ENCODE results near the gene GABARAPL1.
"Not testable (repeated sequence)": the region's sequence is repeated elsewhere in the genome, so short reads cannot be mapped to it uniquely, and the experiment has no call there.

Gene GABARAPL1

GRCh38 chr12:10191865-10192264, 20.8 kb upstream of the GABARAPL1 start:
- H3K4me3 ChIP-seq (ENCODE audit: low read depth, low read length): no peak overlapping the region
- no peaks in the 10 kb centered on the region for H3K27me3 ChIP-seq (ENCODE audit: insufficient read depth, low read depth, severe bottlenecking)
- no peaks in the 10 kb centered on the region for H3K9me3 ChIP-seq (ENCODE audit: severe bottlenecking)
- TF ChIP-seq, protein P1, sequence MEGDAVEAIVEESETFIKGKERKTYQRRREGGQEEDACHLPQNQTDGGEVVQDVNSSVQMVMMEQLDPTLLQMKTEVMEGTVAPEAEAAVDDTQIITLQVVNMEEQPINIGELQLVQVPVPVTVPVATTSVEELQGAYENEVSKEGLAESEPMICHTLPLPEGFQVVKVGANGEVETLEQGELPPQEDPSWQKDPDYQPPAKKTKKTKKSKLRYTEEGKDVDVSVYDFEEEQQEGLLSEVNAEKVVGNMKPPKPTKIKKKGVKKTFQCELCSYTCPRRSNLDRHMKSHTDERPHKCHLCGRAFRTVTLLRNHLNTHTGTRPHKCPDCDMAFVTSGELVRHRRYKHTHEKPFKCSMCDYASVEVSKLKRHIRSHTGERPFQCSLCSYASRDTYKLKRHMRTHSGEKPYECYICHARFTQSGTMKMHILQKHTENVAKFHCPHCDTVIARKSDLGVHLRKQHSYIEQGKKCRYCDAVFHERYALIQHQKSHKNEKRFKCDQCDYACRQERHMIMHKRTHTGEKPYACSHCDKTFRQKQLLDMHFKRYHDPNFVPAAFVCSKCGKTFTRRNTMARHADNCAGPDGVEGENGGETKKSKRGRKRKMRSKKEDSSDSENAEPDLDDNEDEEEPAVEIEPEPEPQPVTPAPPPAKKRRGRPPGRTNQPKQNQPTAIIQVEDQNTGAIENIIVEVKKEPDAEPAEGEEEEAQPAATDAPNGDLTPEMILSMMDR (IDR thresholded peaks at IDR 0.05; ENCODE audit: low read depth, low read length): no peak
- H3K27ac ChIP-seq: no peak overlapping the region
- no peak for DNase-seq
- H3K36me3 ChIP-seq: no peaks in the 10 kb centered on the region

DNA sequence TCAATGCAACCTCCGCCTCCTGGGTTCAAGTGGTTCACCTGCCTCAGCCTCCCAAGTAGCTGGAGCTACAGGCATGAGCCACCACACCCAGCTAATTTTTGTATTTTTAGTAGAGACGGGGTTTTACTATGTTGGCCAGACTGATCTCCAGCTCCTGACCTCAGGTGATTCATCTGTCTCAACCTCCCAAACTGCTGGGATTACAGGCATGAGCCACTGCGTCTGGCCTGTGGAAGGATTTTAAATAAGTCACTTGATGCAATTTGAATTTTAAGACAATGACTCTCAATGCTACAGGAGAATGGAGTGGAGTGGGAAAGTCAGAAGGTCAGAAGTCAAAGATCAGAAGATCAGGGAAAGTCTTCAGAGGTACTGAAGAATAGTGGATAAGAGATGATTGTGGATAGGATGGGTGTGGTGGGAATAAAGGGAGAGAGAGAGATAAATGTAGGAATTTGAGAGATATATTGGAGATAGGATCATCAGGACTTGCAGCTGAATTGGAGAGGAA, 18.5 kb upstream of the GABARAPL1 start:
- Histone ChIP-seq H3K27ac (no peak overlapping the region), H3K36me3 (no peaks in the 10 kb centered on the region), H3K4me3 (ENCODE audit: low read depth, low read length) (no peak overlapping the region), H3K9me3 (ENCODE audit: severe bottlenecking) (no peaks in the 10 kb centered on the region), H3K27me3 (ENCODE audit: insufficient read depth, low read depth, severe bottlenecking) (no peaks in the 10 kb centered on the region)
- DNase-seq: no peak
- TF ChIP-seq, protein P1 (IDR thresholded peaks at IDR 0.05; ENCODE audit: low read depth, low read length): no peak

DNA sequence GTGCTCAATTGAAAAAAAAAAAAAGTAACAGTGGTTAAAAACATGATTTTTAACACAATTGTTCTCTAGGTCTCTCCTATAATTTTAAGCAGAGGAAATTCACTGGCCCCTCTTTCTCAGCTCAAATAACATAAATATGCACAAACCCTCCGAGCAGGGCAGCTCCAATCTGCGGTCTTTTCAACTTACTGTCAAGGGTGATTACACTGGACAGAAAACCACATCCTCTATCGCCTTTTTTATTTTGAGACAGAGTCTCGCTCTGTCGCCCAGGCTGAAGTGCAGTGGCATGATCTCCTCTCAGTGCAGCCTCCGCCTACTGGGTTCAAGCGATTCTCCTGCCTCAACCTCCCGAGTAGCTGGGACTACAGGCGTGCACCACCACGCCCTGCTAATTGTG, 16.5 kb upstream of the GABARAPL1 start:
- TF ChIP-seq, protein P1 (IDR thresholded peaks at IDR 0.05; ENCODE audit: low read depth, low read length): no peak
- H3K9me3 ChIP-seq (ENCODE audit: severe bottlenecking): no peaks in the 10 kb centered on the region
- no peak overlapping the region for H3K4me3 ChIP-seq (ENCODE audit: low read depth, low read length)
- no peaks in the 10 kb centered on the region for H3K27me3 ChIP-seq (ENCODE audit: insufficient read depth, low read depth, severe bottlenecking)
- H3K36me3 ChIP-seq: no peaks in the 10 kb centered on the region
- no peak for DNase-seq
- no peak overlapping the region for H3K27ac ChIP-seq

- no peak overlapping the region for H3K27ac ChIP-seq
Observed at GRCh38 chr12:10197879-10198278, 14.8 kb upstream of the GABARAPL1 start.

DNA sequence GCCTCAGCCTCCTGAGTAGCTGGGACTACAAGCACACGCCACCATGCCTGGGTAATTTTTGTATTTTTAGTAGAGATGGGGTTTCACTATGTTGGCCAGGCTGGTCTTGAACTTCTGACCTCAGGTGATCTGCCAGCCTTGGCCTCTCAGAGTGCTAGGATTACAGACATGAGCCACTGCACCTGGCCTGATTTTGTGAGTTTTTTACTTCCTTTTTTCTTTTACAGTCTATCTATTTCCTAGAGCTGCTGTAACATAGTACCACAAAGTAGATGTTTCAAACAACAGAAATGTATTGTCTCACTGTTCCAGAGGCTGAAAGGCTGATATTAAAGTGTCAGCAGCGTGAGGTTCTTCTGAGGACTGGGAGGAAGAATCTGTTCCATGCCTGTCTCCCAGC, 8.2 kb upstream of the GABARAPL1 start:
- H3K36me3 ChIP-seq; DNase-seq; H3K4me3 ChIP-seq (ENCODE audit: low read depth, low read length); H3K27ac ChIP-seq; H3K27me3 ChIP-seq (ENCODE audit: insufficient read depth, low read depth, severe bottlenecking); H3K9me3 ChIP-seq (ENCODE audit: severe bottlenecking): not testable (repeated sequence)

More at GRCh38 chr12:10197879-10198278, 14.8 kb upstream of the GABARAPL1 start:
- H3K4me3 ChIP-seq (ENCODE audit: low read depth, low read length): no peak overlapping the region
- H3K9me3 ChIP-seq (ENCODE audit: severe bottlenecking): no peaks in the 10 kb centered on the region
- no peaks in the 10 kb centered on the region for H3K36me3 ChIP-seq
- no peaks in the 10 kb centered on the region for H3K27me3 ChIP-seq (ENCODE audit: insufficient read depth, low read depth, severe bottlenecking)
- TF ChIP-seq, protein P1 (IDR thresholded peaks at IDR 0.05; ENCODE audit: low read depth, low read length): no peak
- DNase-seq: no peak

DNA sequence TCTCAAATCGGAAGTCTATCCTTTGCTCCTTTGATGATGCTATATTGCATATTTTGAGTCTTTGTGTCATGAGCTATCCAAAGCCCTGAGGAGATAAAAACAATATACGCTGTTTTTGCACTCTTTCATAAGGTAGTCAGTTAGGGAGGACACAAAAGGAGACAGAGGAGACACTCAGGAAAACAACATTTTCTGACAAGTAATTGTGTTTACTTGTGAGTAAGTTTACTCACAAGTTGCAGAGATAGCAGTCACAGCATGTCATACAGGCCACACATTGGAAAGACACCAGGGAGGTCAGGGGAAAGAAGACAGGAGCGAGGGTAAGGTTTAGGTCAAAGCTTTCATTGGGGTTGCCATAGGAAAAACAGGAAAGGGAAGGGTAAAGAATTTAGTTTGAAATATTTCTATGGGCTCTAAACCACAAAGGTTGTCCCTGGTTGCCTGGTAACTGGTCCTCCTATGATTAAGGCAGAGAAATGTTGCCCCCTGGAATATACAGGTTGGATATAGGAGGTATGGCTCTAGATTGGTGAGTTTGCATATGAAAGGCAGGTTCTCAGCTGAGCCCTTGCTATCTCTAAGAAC, 7.4 kb upstream of the GABARAPL1 start:
- H3K27ac ChIP-seq: no peak overlapping the region
- TF ChIP-seq, protein P1 (IDR thresholded peaks at IDR 0.05; ENCODE audit: low read depth, low read length): no peak
- no peaks in the 10 kb centered on the region for H3K27me3 ChIP-seq (ENCODE audit: insufficient read depth, low read depth, severe bottlenecking)
- no peak overlapping the region for H3K4me3 ChIP-seq (ENCODE audit: low read depth, low read length)
- no peak for DNase-seq
- H3K9me3 ChIP-seq (ENCODE audit: severe bottlenecking): no peaks in the 10 kb centered on the region
- H3K36me3 ChIP-seq: no peaks in the 10 kb centered on the region
